ENCODE data around the gene RPL39L. TPM values are rescaled to one million over a fixed set of nuclear protein-coding genes. Genes with fewer than 3 reads are reported as not detected.
"Not testable (repeated sequence)": the region's sequence is repeated elsewhere in the genome, so short reads cannot be mapped to it uniquely, and the experiment has no call there.

RPL39L gene
- total RNA-seq = 1 to 10 TPM; 2.2 to 5.8 TPM
- 1.7 to 3.9 reads per million in 2 donors for total RNA-seq

- DNase-seq = peak; percentile 88 to 92 (median 90)
- no peaks in the 10 kb centered on the region for H3K36me3 Mint-ChIP-seq (ENCODE audit: low read depth)
- peak within 1 kb of the TSS; percentile 92 for H3K27ac Mint-ChIP-seq
- H3K9me3 ChIP-seq (ENCODE audit: control insufficient read depth, low read length, poor library complexity, severe bottlenecking) = no peaks in the 10 kb centered on the region
- peaks cover 12% of the 10 kb centered on the region for H3K4me1 Mint-ChIP-seq
- peak within 1 kb of the TSS; percentile 89 for H3K4me3 Mint-ChIP-seq
- ATAC-seq = peak; percentile 95
- H3K27me3 Mint-ChIP-seq = no peaks in the 10 kb centered on the region
Observed at GRCh38 chr3:187139126-187139894, at the start of gene RPL39L. TSS of gene RPL39L (minus strand) at chr3:187139496. CDS start at chr3:187121300, 18,196 bp downstream.

GRCh38 chr3:187188931-187189330 is 49.6 kb upstream of the RPL39L start:
- DNase-seq (no peak), ATAC-seq (no peak)
- Mint-ChIP-seq H3K27ac (no peak overlapping the region), H3K4me3 (no peak overlapping the region), H3K4me1 (peaks cover 4% of the 10 kb centered on the region), H3K36me3 (ENCODE audit: low read depth) (peaks cover 5% of the 10 kb centered on the region), H3K27me3 (peaks cover 48% of the 10 kb centered on the region)
- H3K9me3 ChIP-seq (ENCODE audit: control insufficient read depth, low read length, poor library complexity, severe bottlenecking) = no peaks in the 10 kb centered on the region

- Mint-ChIP-seq H3K27me3 (peaks cover 46% of the 10 kb centered on the region), H3K4me1 (peaks cover 7% of the 10 kb centered on the region), H3K36me3 (ENCODE audit: low read depth) (peaks cover 5% of the 10 kb centered on the region), H3K27ac (no peak overlapping the region), H3K4me3 (no peak overlapping the region)
- DNase-seq (no peak), ATAC-seq (no peak)
- no peaks in the 10 kb centered on the region for H3K9me3 ChIP-seq (ENCODE audit: control insufficient read depth, low read length, poor library complexity, severe bottlenecking)
Observed at GRCh38 chr3:187186801-187187421, 47.6 kb upstream of the RPL39L start.

GRCh38 chr3:187186375-187186774 is 47.1 kb upstream of the RPL39L start:
- Mint-ChIP-seq H3K36me3 (ENCODE audit: low read depth) (peaks cover 5% of the 10 kb centered on the region), H3K4me3 (no peak overlapping the region), H3K27me3 (peaks cover 46% of the 10 kb centered on the region), H3K4me1 (peaks cover 7% of the 10 kb centered on the region), H3K27ac (no peak overlapping the region)
- ATAC-seq (no peak), DNase-seq (no peak)
- H3K9me3 ChIP-seq (ENCODE audit: control insufficient read depth, low read length, poor library complexity, severe bottlenecking) = no peaks in the 10 kb centered on the region

- peaks cover 7% of the 10 kb centered on the region for H3K4me1 Mint-ChIP-seq
- ATAC-seq = no peak
- no peak overlapping the region for H3K27ac Mint-ChIP-seq
- no peak for DNase-seq
- H3K27me3 Mint-ChIP-seq = peaks cover 45% of the 10 kb centered on the region
- peaks cover 5% of the 10 kb centered on the region for H3K36me3 Mint-ChIP-seq (ENCODE audit: low read depth)
- H3K9me3 ChIP-seq (ENCODE audit: control insufficient read depth, low read length, poor library complexity, severe bottlenecking) = no peaks in the 10 kb centered on the region
- no peak overlapping the region for H3K4me3 Mint-ChIP-seq
Observed at GRCh38 chr3:187185759-187186158, 46.5 kb upstream of the RPL39L start.

- peaks cover 7% of the 10 kb centered on the region for H3K4me1 Mint-ChIP-seq
- H3K27ac Mint-ChIP-seq = no peak overlapping the region
- peaks cover 52% of the 10 kb centered on the region for H3K27me3 Mint-ChIP-seq
- no peak overlapping the region for H3K4me3 Mint-ChIP-seq
- no peak for ATAC-seq
- no peak for DNase-seq
- H3K36me3 Mint-ChIP-seq (ENCODE audit: low read depth) = peaks cover 8% of the 10 kb centered on the region
- H3K9me3 ChIP-seq (ENCODE audit: control insufficient read depth, low read length, poor library complexity, severe bottlenecking) = no peaks in the 10 kb centered on the region
Observed at GRCh38 chr3:187183903-187184302, 44.6 kb upstream of the RPL39L start.

GRCh38 chr3:187183210-187183862 is 44.0 kb upstream of the RPL39L start:
- H3K27ac Mint-ChIP-seq = no peak overlapping the region

GRCh38 chr3:187181454-187182170 is 42.3 kb upstream of the RPL39L start:
- Mint-ChIP-seq H3K4me1 (peaks cover 5% of the 10 kb centered on the region), H3K27ac (no peak overlapping the region), H3K4me3 (no peak overlapping the region), H3K36me3 (ENCODE audit: low read depth) (peaks cover 10% of the 10 kb centered on the region), H3K27me3 (peaks cover 49% of the 10 kb centered on the region)
- H3K9me3 ChIP-seq (ENCODE audit: control insufficient read depth, low read length, poor library complexity, severe bottlenecking) = no peaks in the 10 kb centered on the region
- no peak for DNase-seq
- ATAC-seq = no peak

More at GRCh38 chr3:187183210-187183862, 44.0 kb upstream of the RPL39L start:
- Mint-ChIP-seq H3K4me3 (no peak overlapping the region), H3K4me1 (peaks cover 7% of the 10 kb centered on the region), H3K27me3 (peaks cover 50% of the 10 kb centered on the region), H3K36me3 (ENCODE audit: low read depth) (peaks cover 8% of the 10 kb centered on the region)
- no peak for DNase-seq
- H3K9me3 ChIP-seq (ENCODE audit: control insufficient read depth, low read length, poor library complexity, severe bottlenecking) = no peaks in the 10 kb centered on the region
- ATAC-seq = no peak

GRCh38 chr3:187172929-187173328 is 33.6 kb upstream of the RPL39L start:
- ATAC-seq = no peak
- Mint-ChIP-seq H3K4me3 (no peak overlapping the region), H3K36me3 (ENCODE audit: low read depth) (peaks cover 7% of the 10 kb centered on the region), H3K4me1 (peaks cover 6% of the 10 kb centered on the region), H3K27me3 (peaks cover 10% of the 10 kb centered on the region), H3K27ac (no peak overlapping the region)
- DNase-seq = no peak
- H3K9me3 ChIP-seq (ENCODE audit: control insufficient read depth, low read length, poor library complexity, severe bottlenecking) = no peaks in the 10 kb centered on the region

GRCh38 chr3:187170911-187171310 is 31.6 kb upstream of the RPL39L start:
- not testable (repeated sequence) for H3K4me3 Mint-ChIP-seq; ATAC-seq; H3K27ac Mint-ChIP-seq; H3K36me3 Mint-ChIP-seq (ENCODE audit: low read depth); DNase-seq; H3K9me3 ChIP-seq (ENCODE audit: control insufficient read depth, low read length, poor library complexity, severe bottlenecking); H3K4me1 Mint-ChIP-seq
- peaks cover 15% of the 10 kb centered on the region for H3K27me3 Mint-ChIP-seq

- DNase-seq (no peak), ATAC-seq (no peak)
- H3K4me1 Mint-ChIP-seq = peaks cover 9% of the 10 kb centered on the region
- peaks cover 3% of the 10 kb centered on the region for H3K36me3 Mint-ChIP-seq (ENCODE audit: low read depth)
- no peaks in the 10 kb centered on the region for H3K9me3 ChIP-seq (ENCODE audit: control insufficient read depth, low read length, poor library complexity, severe bottlenecking)
- peaks cover 17% of the 10 kb centered on the region for H3K27me3 Mint-ChIP-seq
- peak overlapping the region; percentile 32 for H3K27ac Mint-ChIP-seq
- H3K4me3 Mint-ChIP-seq = no peak overlapping the region
Observed at GRCh38 chr3:187169231-187169960, 30.1 kb upstream of the RPL39L start.

- no peaks in the 10 kb centered on the region for H3K9me3 ChIP-seq (ENCODE audit: control insufficient read depth, low read length, poor library complexity, severe bottlenecking)
- DNase-seq (no peak), ATAC-seq (no peak)
- peaks cover 9% of the 10 kb centered on the region for H3K4me1 Mint-ChIP-seq
- H3K4me3 Mint-ChIP-seq = no peak overlapping the region
- peaks cover 20% of the 10 kb centered on the region for H3K27me3 Mint-ChIP-seq
- H3K27ac Mint-ChIP-seq = no peak overlapping the region
- peaks cover under 1% of the 10 kb centered on the region for H3K36me3 Mint-ChIP-seq (ENCODE audit: low read depth)
Observed at GRCh38 chr3:187167777-187168176, 28.5 kb upstream of the RPL39L start.
